NCI-H2196 (cell line): ENCODE data around the gene RUNX3.

Experiments
- DNase-seq: peaks from one replicate; lab custom pipeline; 2025; ENCODE audit not compliant: unreplicated experiment; lab: John Stamatoyannopoulos, UW

Gene RUNX3

DNA sequence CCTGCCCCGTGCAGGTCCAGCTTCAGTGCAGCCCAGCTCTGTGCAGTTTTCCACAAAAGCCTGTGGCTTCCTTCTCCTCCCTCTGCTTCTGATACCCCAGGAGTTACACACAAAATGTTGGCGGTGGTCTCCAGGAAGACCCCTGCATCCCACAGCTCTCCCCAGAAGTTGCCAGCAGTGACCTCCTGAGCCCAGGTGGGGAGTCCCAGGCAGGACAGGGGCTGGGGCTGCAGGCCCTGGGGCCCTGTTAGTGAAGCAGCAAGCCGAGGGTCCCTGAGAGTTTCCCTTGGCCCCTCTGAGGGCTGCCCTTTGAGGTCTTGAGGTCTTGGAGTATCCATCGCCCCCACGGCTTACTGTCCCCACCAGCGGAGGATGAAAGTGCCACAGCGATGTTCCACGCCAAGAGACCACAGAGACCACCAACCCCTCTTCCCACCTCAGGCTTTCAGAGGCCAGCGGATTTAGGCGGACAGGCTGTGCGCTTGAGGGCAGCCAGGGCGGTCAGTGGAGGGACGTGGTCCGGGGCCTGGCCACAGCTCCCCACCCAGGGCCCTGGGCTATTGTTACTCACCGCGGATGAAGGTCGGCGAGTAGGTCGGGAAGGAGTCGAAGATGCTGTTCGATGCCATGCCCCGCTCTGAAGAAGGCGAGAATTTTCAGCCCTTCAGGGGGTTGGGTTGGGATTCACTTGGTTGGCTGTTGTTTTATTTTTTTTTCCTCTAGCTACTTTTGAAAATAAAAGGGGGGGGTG lies 34.0 kb upstream of the RUNX3 start:
- no peak for DNase-seq

DNA sequence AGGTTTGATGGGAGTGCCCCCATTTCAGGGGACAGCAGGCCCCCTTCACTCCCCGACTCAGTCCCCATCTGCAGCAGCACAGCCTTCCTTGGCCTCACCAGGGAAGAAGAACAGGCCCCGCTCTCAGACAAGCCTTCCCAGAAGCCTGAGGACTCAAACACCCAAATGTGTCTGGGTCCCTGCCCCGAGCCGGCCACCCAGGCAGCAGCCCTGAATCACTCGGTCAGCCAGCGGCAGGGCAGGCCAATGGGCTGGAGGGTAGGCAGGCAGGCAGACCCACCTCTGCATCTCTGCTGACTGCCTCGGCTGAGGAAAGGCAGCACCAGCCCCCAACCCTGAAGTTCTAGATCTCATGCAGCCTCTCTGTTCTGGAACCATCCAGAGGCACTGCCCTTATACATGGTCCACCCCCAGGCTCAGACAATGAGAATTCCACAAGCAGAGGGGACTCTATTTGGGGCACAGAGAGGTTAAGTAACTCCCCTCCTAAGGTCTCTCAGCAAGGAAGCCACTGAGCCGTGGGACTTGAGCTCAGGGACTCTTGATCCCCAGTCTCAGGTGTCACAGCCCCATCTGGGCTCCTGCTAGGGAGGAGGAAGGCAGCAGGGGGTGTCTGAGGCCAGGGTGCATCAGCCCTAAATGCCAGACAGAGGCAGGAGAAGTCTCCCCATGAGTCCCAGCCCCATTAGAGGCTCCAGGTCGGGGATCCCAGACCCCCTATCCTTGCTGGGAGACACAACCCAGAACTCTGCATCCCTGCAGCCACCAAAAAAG lies 33.2 kb upstream of the RUNX3 start:
- DNase-seq, result no peak

DNA sequence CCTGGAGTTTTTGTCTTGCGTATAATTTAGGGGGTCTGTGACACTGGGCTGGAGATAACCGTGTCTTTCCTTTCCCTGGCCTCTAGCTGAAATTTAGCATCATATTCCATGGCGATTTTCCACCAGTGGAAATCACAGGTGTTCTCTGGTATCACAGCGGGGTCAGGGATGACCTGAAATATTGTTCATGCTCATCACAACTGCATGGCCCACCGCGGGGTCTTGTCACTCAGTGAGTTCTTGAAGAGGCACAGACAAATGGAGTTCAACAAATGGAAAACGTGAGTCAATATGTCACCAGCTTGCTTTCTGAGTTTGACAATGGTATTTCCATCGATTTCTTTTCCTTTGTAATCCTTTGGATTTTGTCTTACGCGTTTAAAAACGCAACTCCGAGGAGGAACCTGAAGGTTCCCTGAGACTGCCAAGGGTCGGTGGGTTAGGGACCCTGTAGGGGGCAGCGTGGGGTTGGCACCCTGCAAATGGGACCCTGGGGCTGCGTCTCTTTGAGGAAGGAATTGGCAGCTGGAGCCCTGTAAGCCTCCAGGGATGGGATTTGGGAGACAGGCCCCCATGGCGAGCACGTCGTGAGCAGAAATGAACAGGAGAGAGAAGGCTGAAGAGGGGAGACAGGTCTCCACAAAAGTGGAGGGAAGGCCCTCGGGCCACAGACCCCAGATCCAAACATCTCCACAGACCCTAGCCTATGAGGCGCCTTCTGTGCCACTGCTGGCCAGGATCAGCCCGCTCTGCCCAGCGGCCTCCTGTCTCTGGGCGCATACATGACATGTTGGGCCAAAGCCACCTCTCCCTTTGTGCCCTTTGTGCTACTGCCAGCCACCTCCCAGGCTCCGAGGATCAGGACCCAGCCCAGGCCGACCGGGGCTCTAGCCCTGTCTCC lies 32.1 kb upstream of the RUNX3 start:
- DNase-seq, result no peak

DNA sequence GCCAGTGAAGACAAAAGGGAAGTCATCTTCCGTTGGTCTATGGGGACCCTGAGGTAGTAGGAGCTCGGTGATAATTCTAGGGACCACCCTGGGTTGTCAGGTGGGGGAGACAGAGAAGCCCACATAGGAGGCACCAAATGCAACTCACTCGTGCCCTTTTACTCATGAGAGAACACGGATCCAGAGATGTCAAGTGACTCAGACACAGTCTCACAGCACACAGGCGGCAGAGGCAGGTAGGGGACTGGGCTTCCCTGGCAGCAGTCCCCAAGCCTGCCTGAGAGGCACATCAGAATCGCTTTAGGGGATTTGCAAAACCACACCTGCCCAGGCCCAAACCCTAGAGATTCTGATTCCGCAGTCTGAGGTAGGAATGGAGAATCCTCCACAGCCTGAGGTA lies 31.3 kb upstream of the RUNX3 start:
- DNase-seq, result no peak

DNA sequence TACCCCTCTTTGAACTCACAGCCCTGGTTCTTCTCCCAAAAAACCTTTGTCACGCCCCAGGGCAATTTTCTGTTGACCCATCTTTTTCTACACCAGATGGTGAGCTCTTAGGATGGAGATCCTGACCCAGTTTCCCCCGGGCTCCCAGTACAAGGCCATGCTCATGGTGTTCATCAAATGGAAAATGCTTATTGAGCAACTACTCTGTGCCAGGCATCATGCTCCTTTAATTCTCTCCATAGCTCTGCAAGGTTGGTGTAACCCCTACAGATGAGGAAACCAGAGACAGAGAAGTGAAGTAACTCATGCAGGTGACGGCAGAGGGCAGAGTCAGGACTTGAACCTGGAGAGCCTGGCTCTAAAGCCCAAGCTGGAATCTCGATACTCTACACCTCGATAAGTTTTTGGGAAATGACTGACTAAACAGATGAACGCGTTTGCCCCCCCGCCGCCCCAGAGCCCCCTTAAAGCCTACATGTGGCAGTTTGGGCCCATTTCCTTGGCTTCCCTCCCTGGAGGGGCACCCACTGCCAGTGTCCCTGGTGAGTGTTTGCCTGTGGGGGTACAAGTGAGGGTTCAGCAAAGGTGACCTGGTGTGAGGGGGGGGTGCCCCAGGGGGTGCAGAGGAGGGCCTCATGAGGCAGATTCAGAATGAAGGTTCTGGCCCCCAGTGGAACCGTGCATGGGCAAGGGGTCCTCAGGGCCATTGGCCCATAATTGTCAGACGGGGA lies 30.2 kb upstream of the RUNX3 start:
- DNase-seq, result no peak

DNA sequence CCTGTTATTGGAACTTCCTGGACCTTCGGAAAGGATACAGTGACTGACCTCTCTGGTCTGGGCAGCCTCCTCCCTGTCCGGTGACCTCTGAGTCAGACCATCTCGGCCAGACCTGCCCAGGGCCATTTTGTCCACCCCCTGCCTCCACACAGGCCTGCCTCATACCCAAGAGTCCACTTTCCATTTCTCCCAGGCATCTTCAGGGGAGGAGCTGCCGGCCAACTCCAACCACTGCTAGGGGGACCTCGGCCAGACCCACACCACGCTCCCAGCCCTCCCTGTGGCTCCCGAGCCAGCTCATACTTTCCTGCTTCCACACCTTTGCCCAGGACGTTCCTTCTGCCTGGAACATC lies 29.5 kb upstream of the RUNX3 start:
- no peak for DNase-seq

DNA sequence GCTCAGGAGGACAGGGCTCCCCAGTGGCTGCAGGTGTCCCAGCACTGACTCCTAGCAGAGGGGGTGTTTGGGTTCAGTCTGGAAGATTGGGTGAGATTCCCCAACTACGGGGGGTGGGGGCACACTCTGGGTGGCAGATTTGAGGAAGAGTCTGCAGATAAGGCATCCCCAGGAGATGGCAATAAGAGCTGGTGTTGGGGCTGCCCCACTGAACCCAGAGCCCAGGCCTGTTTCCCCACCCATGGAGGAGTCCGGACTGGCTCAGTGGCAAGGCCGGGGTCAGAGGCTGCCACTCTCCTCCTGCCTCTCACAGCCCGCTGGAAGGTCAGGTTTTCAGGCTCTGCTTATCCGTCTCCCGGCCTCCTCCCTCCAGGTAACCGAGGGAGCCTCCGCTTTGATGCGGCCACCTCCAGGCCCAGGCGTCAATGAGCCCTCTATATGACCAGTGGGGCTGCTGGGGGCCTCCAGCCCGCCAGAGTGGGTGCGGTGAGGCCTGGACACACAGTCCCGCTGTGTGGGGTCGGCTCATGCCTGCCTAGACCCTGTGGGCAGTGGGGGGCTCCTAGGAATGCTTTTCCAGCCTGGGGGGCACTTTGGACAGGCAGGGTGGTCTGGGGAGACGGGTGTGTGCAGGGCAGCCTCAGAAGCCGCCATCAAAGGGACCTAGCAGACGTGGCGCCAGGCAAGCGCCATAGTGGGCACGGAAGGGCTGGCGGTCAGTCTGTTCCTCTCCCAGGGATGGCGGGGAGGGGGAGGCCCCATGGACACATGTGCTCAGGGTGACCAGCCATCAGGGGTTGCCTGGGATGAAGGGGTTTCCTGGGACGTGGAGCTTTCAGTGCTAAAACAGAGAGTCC lies 28.9 kb upstream of the RUNX3 start:
- no peak for DNase-seq

DNA sequence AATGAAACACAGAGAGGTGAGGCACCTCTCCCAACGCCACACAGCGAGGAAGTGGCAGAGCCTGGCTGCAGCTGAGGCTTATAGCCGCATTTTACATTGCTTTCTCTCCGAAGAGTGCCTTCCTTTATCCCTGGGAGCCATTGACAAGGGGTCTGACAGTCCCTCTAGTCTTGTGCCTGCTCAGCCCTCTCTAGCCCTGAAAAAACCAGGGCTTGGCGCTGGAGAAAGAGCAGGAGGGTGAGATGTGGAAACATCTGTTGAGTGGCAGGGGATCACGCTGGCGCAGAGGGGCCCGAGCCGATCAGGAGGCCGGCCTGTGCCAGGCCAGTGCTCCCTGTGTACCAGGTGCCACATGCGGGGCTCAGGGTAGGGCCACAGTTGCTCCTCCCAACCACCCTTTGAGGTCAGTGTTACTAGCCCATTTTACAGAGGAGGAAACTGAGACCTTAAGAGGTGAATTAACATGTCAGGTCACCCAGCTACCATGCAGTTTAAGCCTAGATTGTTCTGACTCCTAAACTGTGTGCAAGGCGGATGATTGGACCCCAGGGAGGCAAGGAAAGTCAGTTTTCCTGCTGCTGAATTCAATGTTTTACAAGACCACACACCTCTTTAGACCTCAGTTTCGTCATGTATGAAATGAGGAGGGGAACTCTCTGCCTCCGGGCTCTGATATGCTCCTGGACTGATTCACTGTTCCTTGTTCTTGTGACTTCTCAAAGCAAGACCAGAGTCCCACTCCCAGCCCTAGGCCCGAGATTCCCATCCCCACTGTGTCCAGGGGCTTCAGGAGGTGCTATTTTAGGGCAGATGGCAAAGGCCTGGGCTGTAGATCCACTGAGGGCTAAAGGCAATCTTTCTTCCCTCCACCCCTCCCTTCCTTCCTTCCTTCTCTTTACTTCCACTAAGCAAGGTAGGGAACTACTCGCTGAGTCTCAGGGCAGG lies 28.0 kb upstream of the RUNX3 start:
- DNase-seq, result no peak

DNA sequence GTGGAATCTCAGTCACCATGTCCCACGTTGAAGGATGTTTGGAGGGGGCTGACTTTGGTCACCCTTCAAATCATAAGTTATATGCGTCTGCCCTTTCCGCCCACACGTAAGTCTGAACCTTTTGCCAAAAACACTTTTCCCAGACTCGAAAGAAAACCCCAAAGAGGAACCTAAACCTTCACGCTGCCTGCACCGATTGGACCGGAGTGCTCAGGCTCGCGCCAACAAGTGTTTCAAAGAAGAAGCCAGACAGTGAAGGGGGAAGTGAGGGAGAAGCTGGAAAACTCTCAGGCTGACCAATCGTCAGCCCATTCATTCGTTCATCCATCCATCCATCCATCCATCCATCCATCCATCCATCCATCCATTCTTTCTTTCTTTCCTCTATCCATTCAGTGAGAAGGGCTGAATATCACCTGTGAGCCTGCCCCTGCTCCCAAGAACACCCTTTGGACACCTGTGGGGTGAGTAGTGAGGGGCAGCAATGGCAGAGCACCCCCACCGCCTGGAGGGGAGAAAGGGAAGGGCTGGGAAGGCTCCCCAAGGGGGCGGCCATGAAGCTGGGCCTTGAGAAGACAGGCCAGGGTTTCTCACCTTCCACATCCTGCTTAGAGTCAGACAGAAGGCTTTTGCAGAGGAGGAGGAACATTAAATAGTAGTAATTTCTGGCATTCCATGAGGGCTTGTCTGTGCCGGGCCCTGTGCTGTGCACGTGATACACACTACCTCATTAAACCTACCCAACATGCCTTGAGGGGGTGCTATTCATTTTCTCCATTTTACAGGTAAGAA lies 27.1 kb upstream of the RUNX3 start:
- no peak for DNase-seq

DNA sequence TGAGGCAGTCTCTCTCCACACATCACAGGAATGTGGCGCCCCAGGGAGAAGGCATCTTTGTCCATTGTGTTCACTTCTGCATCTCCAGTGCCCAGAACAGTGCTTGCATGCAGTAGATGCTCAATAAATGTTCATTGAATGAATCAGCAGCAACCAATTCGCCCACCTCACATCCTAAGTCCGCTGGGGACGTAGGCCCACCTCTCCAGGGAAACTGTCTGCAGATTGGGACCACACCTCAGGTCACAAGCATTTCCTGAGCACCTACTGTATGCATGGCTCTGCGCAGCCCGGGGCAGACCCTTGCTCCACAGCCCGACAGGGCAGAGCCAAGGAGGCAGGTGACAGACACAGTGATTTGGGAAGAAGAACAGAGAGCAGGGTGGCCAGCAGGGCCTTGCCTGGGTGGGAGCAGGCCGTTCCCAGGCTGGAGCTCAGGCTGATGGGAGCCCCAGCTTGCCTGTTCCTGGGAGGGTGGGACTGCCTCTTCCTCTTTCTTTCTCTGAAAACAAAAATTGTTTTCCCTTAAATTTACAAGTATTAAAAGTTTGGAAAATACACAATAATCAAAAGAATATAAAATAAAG lies 25.8 kb upstream of the RUNX3 start:
- DNase-seq, result no peak

DNA sequence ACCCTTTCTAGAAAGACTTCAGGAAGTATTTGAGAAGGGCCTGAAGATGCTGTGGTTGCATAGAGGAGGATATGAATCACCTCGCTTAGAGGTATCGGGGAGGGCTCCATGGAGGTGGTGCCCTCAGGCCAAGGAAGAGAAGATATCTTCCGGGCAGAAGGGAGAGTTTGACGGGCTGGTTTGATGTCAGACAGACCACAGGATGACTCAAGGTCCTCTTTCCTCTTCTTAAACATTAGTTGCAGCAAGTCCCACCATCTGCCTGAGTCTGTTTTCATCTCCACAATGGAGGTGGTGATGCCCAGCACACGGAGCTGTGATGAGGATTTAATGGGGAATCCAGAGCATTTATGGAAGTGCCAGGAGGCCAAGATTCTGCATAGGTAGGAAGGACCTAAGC lies 25.1 kb upstream of the RUNX3 start:
- no peak for DNase-seq

DNA sequence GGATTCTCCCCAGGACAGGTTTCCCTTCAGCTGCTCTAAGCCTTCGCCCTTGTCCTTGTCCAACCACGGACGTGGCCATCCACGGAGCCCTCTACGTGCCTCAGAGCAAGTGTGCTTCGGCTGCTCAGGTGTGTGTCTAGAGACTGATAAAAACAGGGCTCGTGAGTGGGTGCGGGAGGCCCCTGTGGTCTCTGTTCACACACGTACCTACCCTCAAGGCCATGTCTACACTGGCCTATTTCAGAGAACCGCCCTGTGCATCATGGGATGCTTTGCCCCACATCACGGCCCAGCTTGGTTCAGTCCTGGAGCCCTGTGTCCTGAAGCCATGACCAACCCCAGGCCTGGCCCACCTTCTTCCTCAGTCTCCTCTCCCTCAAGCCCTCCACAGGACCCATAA lies 24.6 kb upstream of the RUNX3 start:
- DNase-seq, result no peak

DNA sequence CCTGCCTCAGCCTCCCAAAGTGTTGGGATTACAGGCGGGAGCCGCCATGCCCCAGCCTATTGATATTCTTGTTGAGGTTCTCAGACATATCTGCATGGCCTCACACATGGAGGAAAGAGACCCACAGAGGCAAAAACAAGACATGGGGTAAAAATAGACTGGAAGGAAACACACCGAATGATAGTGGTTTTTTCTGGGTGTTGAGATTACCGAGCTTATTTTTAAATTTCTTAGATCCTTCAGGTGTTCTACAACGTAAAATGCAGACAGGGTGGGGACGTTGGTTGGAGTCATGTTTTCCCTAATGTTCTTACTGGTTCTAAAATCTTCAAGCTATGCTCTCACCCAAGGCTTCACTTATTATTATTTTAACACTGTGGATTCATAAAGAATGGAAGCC lies 23.9 kb upstream of the RUNX3 start:
- no peak for DNase-seq

DNA sequence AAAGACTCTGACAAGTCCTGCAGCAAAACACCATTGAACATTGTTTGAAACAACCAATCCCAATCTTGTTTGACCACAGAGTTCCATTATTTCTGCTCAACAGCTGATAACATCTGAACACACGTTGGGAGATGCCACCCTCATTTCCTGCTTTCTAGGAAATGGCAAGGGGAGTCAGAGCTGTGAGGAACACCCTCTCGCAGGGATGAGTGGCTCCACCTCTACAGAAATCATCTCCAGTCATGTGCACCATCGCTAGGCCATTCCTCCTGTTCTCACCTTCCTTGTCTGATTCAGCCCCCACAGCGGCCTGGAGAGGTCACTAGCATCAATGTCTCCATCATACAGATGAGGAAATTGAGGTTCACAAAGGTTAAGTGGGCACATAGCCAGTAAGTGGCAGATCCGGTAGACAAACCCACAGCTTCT lies 22.4 kb upstream of the RUNX3 start:
- no peak for DNase-seq

DNA sequence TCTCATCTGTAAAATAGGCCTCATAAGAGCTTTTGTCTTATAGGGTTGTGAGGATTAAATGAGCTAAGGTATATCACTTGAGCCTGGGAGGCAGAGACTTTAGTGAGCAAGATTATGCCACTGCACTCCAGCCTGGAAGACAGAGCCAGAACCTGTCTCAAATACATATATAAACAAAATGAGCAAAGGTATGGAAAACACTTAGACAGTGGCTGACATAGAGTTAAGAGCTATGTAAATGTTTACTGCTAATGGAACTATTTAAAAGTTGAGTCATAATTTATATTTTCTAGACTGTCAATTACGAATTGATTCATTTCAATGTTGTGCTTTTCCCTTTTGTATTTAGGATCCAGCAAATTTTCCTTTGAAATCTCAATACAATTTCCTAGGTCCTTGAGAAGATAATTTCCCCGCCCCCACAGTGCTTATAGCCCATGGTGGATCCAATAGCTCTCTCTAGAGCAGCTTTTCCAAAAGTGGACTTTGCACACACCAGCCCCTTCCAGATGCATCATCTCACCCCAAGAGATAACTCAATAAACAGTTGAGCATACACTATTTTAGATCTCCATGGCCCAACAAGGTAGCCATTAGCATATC lies 21.8 kb upstream of the RUNX3 start:
- no peak for DNase-seq

DNA sequence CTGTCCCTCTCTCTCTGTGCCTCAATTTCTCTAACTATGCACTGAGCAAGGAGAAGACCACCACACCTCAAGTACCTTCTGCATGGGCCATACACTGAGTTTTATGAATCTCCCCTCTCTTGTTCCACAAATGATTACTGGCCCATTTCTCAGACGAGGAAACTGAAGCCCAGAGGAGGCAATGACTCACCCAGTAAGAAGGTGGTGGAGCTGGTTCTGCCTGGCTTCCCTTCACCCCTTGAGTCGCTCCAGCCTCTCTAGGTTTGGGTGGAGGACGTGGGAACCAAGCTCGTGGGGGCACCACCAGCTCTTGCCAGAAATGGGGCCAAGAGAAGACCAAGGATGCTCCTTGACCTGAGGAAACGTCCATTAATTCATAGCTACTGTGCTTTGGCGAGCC lies 21.3 kb upstream of the RUNX3 start:
- no peak for DNase-seq

DNA sequence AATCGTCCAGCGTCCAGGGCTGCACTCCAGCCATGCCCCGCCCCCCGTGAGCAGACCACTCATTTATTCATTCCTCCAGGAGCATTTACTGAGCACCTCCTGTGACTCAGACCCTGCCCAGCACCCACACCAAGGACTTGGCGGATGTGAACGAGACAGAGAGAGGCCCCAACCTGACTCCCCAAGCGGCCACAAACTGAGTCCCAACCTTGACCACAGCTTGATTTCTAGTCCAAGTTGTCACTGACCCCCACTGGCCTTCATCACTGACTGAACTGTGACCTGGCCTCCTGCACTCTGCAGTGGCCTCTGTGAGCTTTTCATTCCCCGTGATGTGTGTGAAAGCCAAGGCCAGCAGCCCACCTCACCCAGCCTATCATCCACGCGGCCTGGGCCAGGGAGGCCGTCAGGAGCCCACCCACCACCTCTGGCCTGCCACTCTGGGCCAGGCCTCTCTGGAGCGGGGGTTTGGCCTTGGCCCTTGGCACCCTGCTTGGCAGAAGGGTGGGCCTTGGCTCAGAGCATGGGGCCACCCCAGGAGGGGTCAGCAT lies 19.3 kb upstream of the RUNX3 start:
- DNase-seq, result no peak
